GM12865 (cell line): ENCODE results near the gene UBE2L5.

Experiments used
- DNase-seq: peaks from one replicate; pipeline ENCODE4 v3.0.0; 2010; ENCODE audit warnings: low read depth
- H3K4me3 ChIP-seq: 2 replicates; pipeline ENCODE4 v1.5.1; 2011; ENCODE audit warnings: mild to moderate bottlenecking, low read depth, low read length, control low read depth
- TF ChIP-seq, protein P1 (sequence below): IDR thresholded peaks from 2 replicates; pipeline ENCODE4 v1.5.1; 2011; ENCODE audit warnings: low read length, control low read depth, low read depth, inconsistent platforms; ENCODE audit not compliant: insufficient read depth; ENCODE audit errors: missing control alignments

The UBE2L5 gene

GRCh38 chr13:30477346-30478195, 55.3 kb downstream of the UBE2L5 start:
- TF ChIP-seq, protein P1, sequence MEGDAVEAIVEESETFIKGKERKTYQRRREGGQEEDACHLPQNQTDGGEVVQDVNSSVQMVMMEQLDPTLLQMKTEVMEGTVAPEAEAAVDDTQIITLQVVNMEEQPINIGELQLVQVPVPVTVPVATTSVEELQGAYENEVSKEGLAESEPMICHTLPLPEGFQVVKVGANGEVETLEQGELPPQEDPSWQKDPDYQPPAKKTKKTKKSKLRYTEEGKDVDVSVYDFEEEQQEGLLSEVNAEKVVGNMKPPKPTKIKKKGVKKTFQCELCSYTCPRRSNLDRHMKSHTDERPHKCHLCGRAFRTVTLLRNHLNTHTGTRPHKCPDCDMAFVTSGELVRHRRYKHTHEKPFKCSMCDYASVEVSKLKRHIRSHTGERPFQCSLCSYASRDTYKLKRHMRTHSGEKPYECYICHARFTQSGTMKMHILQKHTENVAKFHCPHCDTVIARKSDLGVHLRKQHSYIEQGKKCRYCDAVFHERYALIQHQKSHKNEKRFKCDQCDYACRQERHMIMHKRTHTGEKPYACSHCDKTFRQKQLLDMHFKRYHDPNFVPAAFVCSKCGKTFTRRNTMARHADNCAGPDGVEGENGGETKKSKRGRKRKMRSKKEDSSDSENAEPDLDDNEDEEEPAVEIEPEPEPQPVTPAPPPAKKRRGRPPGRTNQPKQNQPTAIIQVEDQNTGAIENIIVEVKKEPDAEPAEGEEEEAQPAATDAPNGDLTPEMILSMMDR: no peak
- no peak overlapping the region for H3K4me3 ChIP-seq
- DNase-seq: peak; percentile 71
